Activated CD4-positive, CD25-positive, alpha-beta regulatory T cell treated with anti-CD3 and anti-CD28 coated beads, Interleukin-2, amount 50 U/mL, for 16 hours (primary cell): ENCODE measurements around the gene NUP50.
"Not testable (repeated sequence)": the region's sequence is repeated elsewhere in the genome, so short reads cannot be mapped to it uniquely, and the experiment has no call there.

Experiments
- DNase-seq: peaks from one replicate; pipeline ENCODE4 v3.0.0-alpha.2; 2020; ENCODE audit warnings: low read depth, low spot score

Gene NUP50

GRCh38 chr22:45162531-45162930 is 1.2 kb upstream of the NUP50 start:
- no peak for DNase-seq

- no peak for DNase-seq
Observed at GRCh38 chr22:45163099-45163450, 650 bp upstream of the NUP50 start.

GRCh38 chr22:45164270-45165088 is 754 bp downstream of the NUP50 start:
- DNase-seq: no peak

- DNase-seq: no peak
Observed at GRCh38 chr22:45166932-45167331, 3.2 kb downstream of the NUP50 start.

- DNase-seq: no peak
Observed at GRCh38 chr22:45169591-45170466, 6.1 kb downstream of the NUP50 start.

GRCh38 chr22:45171830-45172229 is 8.1 kb downstream of the NUP50 start:
- DNase-seq: no peak

GRCh38 chr22:45172881-45173585 is 9.3 kb downstream of the NUP50 start:
- DNase-seq: no peak

GRCh38 chr22:45179276-45180049 is 15.7 kb downstream of the NUP50 start:
- no peak for DNase-seq

- no peak for DNase-seq
Observed at GRCh38 chr22:45180146-45180679, 16.5 kb downstream of the NUP50 start.

GRCh38 chr22:45181240-45181639 is 17.5 kb downstream of the NUP50 start:
- DNase-seq: no peak

- no peak for DNase-seq
Observed at GRCh38 chr22:45181766-45182165, 18.0 kb downstream of the NUP50 start.

- DNase-seq: no peak
Observed at GRCh38 chr22:45183974-45184373, 20.2 kb downstream of the NUP50 start.

GRCh38 chr22:45185718-45186514 is 22.2 kb downstream of the NUP50 start:
- DNase-seq: no peak

GRCh38 chr22:45187891-45188290 is 24.2 kb downstream of the NUP50 start:
- no peak for DNase-seq

GRCh38 chr22:45188779-45189178 is 25.1 kb downstream of the NUP50 start:
- no peak for DNase-seq

GRCh38 chr22:45190202-45190872 is 26.6 kb downstream of the NUP50 start:
- no peak for DNase-seq

- DNase-seq: not testable (repeated sequence)
Observed at GRCh38 chr22:45191746-45192145, 28.0 kb downstream of the NUP50 start.

GRCh38 chr22:45192701-45193187 is 29.0 kb downstream of the NUP50 start:
- DNase-seq: no peak

- no peak for DNase-seq
Observed at GRCh38 chr22:45194686-45195085, 31.0 kb downstream of the NUP50 start.

GRCh38 chr22:45195616-45196015 is 31.9 kb downstream of the NUP50 start:
- no peak for DNase-seq
